OCI-M2 (cell line): ENCODE measurements around the gene CAMK4.
"Not testable (repeated sequence)": the region's sequence is repeated elsewhere in the genome, so short reads cannot be mapped to it uniquely, and the experiment has no call there.

Experiments used
- DNase-seq: peaks from one replicate; lab custom pipeline; 2025; ENCODE audit not compliant: unreplicated experiment; lab: John Stamatoyannopoulos, UW

CAMK4 gene

GRCh38 chr5:111310711-111311620, 86.8 kb downstream of the CAMK4 start:
- no peak for DNase-seq

GRCh38 chr5:111311666-111312065, 87.5 kb downstream of the CAMK4 start:
- DNase-seq: no peak

- no peak for DNase-seq
These were observed 89.0 kb downstream of the CAMK4 start for GRCh38 chr5:111313017-111313724.

- no peak for DNase-seq
These were observed 96.8 kb downstream of the CAMK4 start for GRCh38 chr5:111320953-111321352.

GRCh38 chr5:111321376-111321775, 97.2 kb downstream of the CAMK4 start:
- DNase-seq: no peak

GRCh38 chr5:111326551-111326950, 102.4 kb downstream of the CAMK4 start:
- DNase-seq: no peak

GRCh38 chr5:111337133-111337532, 112.9 kb downstream of the CAMK4 start:
- DNase-seq: no peak

GRCh38 chr5:111337688-111338087, 113.5 kb downstream of the CAMK4 start:
- no peak for DNase-seq

GRCh38 chr5:111345731-111346130, 121.5 kb downstream of the CAMK4 start:
- DNase-seq: no peak

- no peak for DNase-seq
These were observed 122.8 kb downstream of the CAMK4 start for GRCh38 chr5:111347021-111347420.

- no peak for DNase-seq
These were observed 124.6 kb downstream of the CAMK4 start for GRCh38 chr5:111348661-111349329.

- no peak for DNase-seq
These were observed 125.2 kb downstream of the CAMK4 start for GRCh38 chr5:111349429-111349828.

GRCh38 chr5:111353035-111353434, 128.9 kb downstream of the CAMK4 start:
- DNase-seq: no peak

- DNase-seq: not testable (repeated sequence)
These were observed 134.5 kb downstream of the CAMK4 start for GRCh38 chr5:111358726-111359125.

- DNase-seq: no peak
These were observed 136.0 kb downstream of the CAMK4 start for GRCh38 chr5:111360173-111360572.

- no peak for DNase-seq
These were observed 140.8 kb downstream of the CAMK4 start for GRCh38 chr5:111364992-111365391.

GRCh38 chr5:111366388-111366787, 142.2 kb downstream of the CAMK4 start:
- no peak for DNase-seq

- DNase-seq: no peak
These were observed 142.9 kb downstream of the CAMK4 start for GRCh38 chr5:111367115-111367514.

GRCh38 chr5:111372799-111373198, 148.6 kb downstream of the CAMK4 start:
- no peak for DNase-seq

- no peak for DNase-seq
These were observed 150.2 kb downstream of the CAMK4 start for GRCh38 chr5:111374380-111374779.

- DNase-seq: no peak
These were observed 151.5 kb downstream of the CAMK4 start for GRCh38 chr5:111375645-111376044.

- DNase-seq: no peak
These were observed 153.1 kb downstream of the CAMK4 start for GRCh38 chr5:111377306-111377705.
